ENCODE data around the gene EGFL8.
A peak's percentile ranks its signal among the peaks of the same experiment; 100 is the strongest.
"Not testable (repeated sequence)": the region's sequence is repeated elsewhere in the genome, so short reads cannot be mapped to it uniquely, and the experiment has no call there.

EGFL8 gene

DNA sequence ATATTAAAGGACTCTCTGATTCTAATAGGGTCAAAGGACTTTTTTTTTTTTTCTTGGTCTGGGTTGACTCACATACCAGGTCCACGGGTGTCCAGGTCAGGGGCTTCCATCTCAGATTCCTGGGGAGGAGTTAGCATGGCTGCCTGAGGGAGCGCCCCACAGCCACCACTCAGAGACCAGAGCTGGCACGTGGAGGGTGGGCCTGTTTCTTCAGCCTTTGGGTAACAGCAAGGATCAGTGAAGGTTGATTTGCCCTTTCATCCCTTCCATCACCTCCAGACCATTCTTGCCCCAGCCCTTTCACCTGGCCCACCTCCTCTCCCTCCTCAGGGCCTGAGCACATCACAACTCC is 33.9 kb downstream of the EGFL8 start:
- DNase-seq: peak; percentile 20

GRCh38 chr6:32198866-32199265 is 34.5 kb downstream of the EGFL8 start:
- DNase-seq: no peak

DNA sequence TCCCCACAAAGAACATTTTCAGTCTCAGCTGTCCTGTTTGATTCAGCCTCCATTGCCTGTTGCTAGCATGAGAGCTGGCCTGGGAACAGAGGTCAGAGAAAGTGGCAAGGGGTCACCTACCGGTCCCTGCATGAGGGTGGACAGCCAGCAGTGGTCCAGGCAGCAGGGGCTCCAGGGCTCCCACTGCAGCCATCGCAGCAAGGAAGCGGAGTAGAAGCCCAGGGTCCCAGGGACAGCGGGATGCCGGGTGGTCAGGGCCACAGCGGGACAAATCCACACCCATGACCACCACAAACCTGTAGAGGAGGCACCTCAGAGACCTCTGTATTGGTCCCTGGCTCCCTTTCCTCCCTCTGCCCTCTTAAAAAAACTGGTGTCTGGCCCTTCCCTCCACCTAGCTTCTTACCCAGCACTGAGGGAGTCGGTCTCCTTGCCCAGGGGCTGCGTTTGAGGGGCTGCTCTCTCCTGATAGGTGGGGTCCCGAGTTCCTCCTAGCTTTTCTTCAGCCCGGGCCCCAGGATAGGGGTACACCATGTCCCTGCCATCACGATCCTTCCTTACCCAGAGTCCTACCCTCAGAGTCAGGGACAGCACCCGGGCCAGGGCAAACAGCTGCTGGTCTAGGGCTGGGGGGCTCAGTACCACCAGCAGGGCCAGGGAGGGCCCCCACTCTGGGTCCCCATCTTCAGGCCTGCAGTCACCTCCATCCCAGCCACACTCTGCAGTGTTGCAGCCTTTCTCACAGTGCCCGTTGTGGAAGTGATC is 36.5 kb downstream of the EGFL8 start:
- DNase-seq: no peak

GRCh38 chr6:32202186-32202585 is 37.8 kb downstream of the EGFL8 start:
- DNase-seq: no peak

DNA sequence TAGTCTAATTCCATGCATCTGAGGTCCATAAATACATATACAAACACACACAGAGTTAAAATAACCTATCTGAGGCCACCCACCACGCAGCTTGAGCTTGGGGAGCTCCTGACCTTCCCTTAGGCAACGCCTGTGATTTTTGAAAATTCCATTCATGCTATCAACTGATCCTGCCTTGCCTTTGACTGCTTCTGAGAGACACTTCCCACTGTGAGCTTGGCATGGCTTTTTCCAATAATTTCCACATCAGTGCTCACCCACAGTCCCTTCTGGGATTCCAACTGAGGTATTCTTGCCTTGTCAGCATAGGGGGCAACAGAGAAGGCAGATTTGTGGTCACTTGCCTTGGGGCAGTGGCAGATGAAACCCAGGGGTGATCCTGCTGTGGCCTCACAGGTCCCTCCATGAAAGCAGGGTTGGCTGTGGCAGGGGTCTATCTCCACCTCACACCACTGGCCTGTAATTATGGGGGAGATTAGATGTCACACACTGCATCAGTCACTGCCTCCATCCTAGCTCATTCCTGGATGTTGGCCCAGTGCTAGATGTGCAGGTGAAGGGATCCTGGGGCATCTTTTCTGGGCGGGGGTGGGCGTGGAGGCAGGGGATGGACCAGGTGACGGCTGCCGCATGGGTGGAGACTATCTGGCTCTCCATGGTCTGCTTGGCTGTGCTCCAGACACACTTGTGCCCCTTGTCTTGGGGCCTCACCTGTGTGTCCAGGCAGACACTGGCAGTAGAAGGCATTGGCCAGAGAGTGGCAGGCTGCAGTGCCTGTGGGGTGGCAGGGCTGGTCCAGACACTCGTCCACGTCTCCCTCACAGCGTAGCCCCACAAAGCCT is 39.3 kb downstream of the EGFL8 start:
- no peak for DNase-seq

DNA sequence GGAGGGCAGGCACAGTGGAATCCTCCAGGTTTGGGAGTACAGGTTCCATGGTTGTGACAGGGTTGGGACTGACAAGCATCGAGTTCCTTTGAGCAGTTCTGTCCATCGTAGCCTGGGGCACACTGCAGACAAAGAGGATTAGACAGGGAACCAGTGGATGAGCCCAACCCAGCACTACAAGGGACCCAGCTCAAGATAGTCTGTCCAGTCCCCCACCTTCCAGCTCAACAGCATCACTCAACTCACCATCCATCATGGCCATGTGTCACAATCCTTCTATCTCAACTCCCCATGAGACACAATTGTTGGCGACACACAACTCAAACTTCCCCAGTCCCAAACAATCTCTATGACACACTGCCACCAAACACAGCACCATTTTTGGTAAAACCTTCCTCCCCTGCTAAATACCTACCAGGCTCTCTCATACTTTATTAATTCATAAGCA is 39.9 kb downstream of the EGFL8 start:
- no peak for DNase-seq

GRCh38 chr6:32208996-32209395 is 44.6 kb downstream of the EGFL8 start:
- DNase-seq: no peak

DNA sequence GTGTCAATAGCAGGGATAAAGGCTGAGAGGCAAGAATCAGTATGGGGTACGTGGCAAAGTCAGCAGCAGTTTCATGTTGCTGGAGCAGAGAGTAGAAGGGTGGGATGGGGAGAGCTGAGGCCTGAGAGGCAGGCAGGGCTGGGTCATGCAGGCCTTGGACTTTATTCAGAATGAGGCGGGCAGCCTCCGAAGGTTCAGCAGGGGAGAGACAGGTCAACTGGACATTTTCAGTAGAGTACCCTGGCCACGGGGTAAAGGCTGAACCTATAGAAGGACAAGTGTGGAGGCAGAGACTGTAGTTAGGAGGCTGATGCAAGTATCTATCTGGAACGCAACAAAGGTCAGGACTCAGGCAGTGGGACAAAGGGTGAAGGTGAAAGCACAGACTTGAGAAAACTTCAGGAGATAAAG is 45.8 kb downstream of the EGFL8 start:
- DNase-seq: no peak

- not testable (repeated sequence) for DNase-seq
These were observed 47.0 kb downstream of the EGFL8 start for GRCh38 chr6:32211432-32211831.

DNA sequence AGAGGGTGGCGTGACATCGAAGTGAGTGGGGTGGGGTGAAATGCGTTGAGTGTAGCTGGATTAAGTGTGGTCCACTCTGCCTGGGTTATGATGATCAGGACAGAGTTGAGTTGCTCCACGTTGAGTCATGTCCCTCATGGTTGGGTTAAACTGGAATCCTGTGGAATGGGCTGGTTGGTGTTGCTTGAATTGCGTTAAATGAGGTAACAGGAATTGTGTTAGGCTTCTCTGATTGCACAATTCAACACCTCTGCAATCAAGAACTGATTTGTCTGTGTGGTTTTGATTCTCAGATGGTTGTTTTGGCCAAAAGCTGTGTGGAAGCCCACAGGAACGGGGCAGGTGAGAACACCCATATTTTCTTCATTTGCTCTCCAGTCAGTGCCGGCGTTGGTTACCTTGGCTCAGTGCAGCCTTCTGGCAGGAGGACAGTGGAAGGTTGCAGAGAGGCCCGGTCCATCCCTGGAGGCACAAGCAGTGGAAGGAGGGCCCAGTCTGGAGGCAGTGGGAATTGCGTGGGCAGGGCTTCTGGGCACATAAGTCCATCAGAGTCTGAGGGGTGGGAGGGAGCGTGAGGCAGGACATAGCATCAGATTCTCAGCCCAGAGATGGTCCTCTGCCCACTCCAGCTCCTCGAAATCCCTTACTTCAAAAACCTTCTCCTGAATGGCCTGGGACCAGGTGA is 47.8 kb downstream of the EGFL8 start:
- no peak for DNase-seq

DNA sequence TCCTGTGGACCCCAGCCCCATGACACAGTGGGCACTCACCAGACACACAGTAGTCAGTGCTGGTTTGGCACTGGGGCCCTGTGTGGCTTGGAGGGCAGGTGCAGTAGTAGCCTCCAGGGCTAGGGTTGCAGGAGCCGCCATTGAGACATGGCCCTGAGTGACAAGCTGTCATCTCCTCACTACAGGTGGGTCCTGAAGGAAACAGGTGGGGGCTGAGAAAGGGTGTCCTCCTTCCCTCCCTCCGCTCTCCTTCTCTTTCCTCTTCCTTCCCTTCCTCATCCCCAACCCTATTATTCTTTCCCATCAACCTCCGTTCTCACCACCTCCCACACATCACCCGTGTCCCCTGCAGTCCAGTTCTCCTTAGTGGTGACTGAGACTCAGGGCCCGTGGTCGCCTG is 49.3 kb downstream of the EGFL8 start:
- no peak for DNase-seq

GRCh38 chr6:32214126-32214525 is 49.7 kb downstream of the EGFL8 start:
- no peak for DNase-seq

GRCh38 chr6:32215617-32216016 is 51.2 kb downstream of the EGFL8 start:
- DNase-seq: no peak

GRCh38 chr6:32216285-32216684 is 51.9 kb downstream of the EGFL8 start:
- DNase-seq: no peak

DNA sequence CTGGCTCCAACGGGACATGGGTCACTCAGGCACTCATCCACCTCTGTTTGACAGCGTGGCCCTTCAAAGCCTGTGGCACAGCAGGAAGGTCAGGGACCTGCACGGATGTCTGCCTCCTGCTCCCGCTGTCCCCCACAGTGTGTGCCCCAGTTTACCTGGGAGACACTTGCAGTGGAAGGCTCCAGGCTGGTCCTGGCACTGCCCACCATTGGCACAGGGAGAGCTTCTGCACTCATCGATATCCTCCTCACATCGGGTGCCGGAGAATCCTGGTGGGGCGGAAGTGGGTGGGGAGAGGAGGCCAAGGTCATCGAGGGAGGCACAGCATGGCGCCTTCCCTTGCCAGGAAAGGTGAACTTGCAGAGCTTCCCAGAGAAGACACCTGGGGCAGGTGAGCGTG is 52.6 kb downstream of the EGFL8 start:
- no peak for DNase-seq

Data from activated CD4-positive, CD25-positive, alpha-beta regulatory T cell treated with anti-CD3 and anti-CD28 coated beads, Interleukin-2, amount 50 U/mL, for 72 hours (primary cell).